GM23248 (cell line): ENCODE measurements around the gene NAV3. TPM values are rescaled to one million over a fixed set of nuclear protein-coding genes. Genes with fewer than 3 reads are reported as not detected.

ENCODE experiments used
- DNase-seq: peaks from one replicate; pipeline ENCODE4 v3.0.0-alpha.2; 2015
- H2AFZ ChIP-seq: fragments of 200-600 bp; sonication (generic); 2 replicates; pipeline ENCODE4 v1.6.1; 2016; ENCODE audit warnings: antibody characterized with exemption
- H3F3A ChIP-seq: fragments of 200-600 bp; sonication (generic); 2 replicates; pipeline ENCODE4 v1.6.1; 2016; ENCODE audit warnings: mild to moderate bottlenecking, antibody characterized with exemption, mixed run types; ENCODE audit not compliant: insufficient read depth
- H3K27ac ChIP-seq: fragments of 200-600 bp; sonication (generic); 2 replicates; pipeline ENCODE4 v1.5.1; 2016; ENCODE audit warnings: mild to moderate bottlenecking
- H3K27me3 ChIP-seq: fragments of 200-600 bp; sonication (generic); replicated peaks from 2 replicates; pipeline ENCODE4 v1.6.1; 2016; ENCODE audit warnings: mild to moderate bottlenecking; ENCODE audit not compliant: insufficient read depth
- H3K36me3 ChIP-seq: fragments of 200-600 bp; sonication (generic); 2 replicates; pipeline ENCODE4 v1.6.1; 2016; ENCODE audit warnings: low read depth, mild to moderate bottlenecking
- H3K4me1 ChIP-seq: fragments of 200-600 bp; sonication (generic); 2 replicates; pipeline ENCODE4 v1.6.1; 2016; ENCODE audit warnings: mild to moderate bottlenecking; ENCODE audit not compliant: insufficient read depth
- H3K4me2 ChIP-seq: fragments of 200-600 bp; sonication (generic); one replicate; pipeline ENCODE4 v1.6.1; 2016; ENCODE audit warnings: mild to moderate bottlenecking; ENCODE audit not compliant: unreplicated experiment
- H3K4me3 ChIP-seq: fragments of 200-600 bp; sonication (generic); 2 replicates; pipeline ENCODE4 v1.5.1; 2016; ENCODE audit warnings: mild to moderate bottlenecking
- H3K79me2 ChIP-seq: fragments of 200-600 bp; sonication (generic); 2 replicates; pipeline ENCODE4 v1.6.1; 2016; ENCODE audit warnings: mild to moderate bottlenecking; ENCODE audit not compliant: insufficient read depth
- H3K9ac ChIP-seq: fragments of 200-600 bp; sonication (generic); 2 replicates; pipeline ENCODE4 v1.6.1; 2016; ENCODE audit warnings: mild to moderate bottlenecking
- H3K9me2 ChIP-seq: fragments of 200-600 bp; sonication (generic); 2 replicates; pipeline ENCODE4 v1.6.1; 2016; ENCODE audit warnings: mixed run types, mild to moderate bottlenecking, moderate library complexity; ENCODE audit not compliant: insufficient read depth
- H3K9me3 ChIP-seq: fragments of 200-600 bp; sonication (generic); one replicate; pipeline ENCODE4 v1.6.1; 2017; ENCODE audit warnings: low read depth
- H4K20me1 ChIP-seq: fragments of 200-600 bp; sonication (generic); 2 replicates; pipeline ENCODE4 v1.6.0; 2016; ENCODE audit not compliant: insufficient read depth
- EZH2 ChIP-seq: fragments of 200-600 bp; sonication (generic); IDR thresholded peaks from 2 replicates; pipeline ENCODE4 v1.6.1; 2018; ENCODE audit warnings: antibody characterized with exemption, mild to moderate bottlenecking; ENCODE audit not compliant: insufficient read depth, poor library complexity, severe bottlenecking
- EZH2phosphoT487 ChIP-seq: fragments of 200-600 bp; sonication (generic); IDR thresholded peaks from 2 replicates; pipeline ENCODE4 v1.6.1; 2018; ENCODE audit warnings: antibody characterized with exemption, moderate library complexity, mild to moderate bottlenecking, low read depth; ENCODE audit not compliant: insufficient read depth
- WGBS, 2 experiments: methylation state at CpG; one replicate each; pipeline ENCODE4 v1.1.6; 2015 to 2017; ENCODE audit warnings: low lambda C conversion rate in 2 of 2, low coverage in 1 of 2; ENCODE audit errors: missing lambda C conversion rate in 2 of 2; 5-methylcytosine and 5-hydroxymethylcytosine counted together
- in situ Hi-C: fragments of 300-500 bp; cut with MboI; formaldehyde crosslinking; loops from 2 replicates; pipeline ENCODE4 v1.15.0; 2020
- polyA plus RNA-seq: library from polyadenylated mRNA; unstranded; fragments of >200 nt; fragmentation: Nextera tagmentation; extraction: Ambion mirVana; gene quantifications from 2 replicates; pipeline ENCODE4 v1.2.1, GENCODE V29; 2016
- total RNA-seq: library from RNA; depleted of rRNA; stranded (reverse); fragments of >200 nt; shearing (Covaris generic); gene quantifications from 2 replicates; pipeline ENCODE4 v1.2.3, GENCODE V29; 2014

NAV3 gene
- total and polyA plus RNA-seq, 2 experiments from 2014 or later = 24.2 to 69.9 TPM

- Histone ChIP-seq H3K79me2 (peaks cover 47% of the 10 kb centered on the region), H3F3A (peaks cover 12% of the 10 kb centered on the region; the same call in 1 of the 2 replicates), H2AFZ (no peak overlapping the region), H4K20me1 (no peaks in the 10 kb centered on the region), H3K27me3 (no peaks in the 10 kb centered on the region), H3K36me3 (peaks cover 21% of the 10 kb centered on the region; the same call in 1 of the 2 replicates), H3K4me1 (peaks cover 28% of the 10 kb centered on the region), H3K9me3 (no peaks in the 10 kb centered on the region), H3K27ac (no peak overlapping the region), H3K9ac (no peak overlapping the region), H3K9me2 (no peaks in the 10 kb centered on the region), H3K4me3 (no peak overlapping the region), H3K4me2 (no peak overlapping the region)
- DNase-seq = peak; percentile 85
- in situ Hi-C loops = no loop called here
- TF ChIP-seq EZH2 (no peak), EZH2phosphoT487 (no peak)
Measured at GRCh38 chr12:78062786-78063185, 232.1 kb downstream of the NAV3 start.

DNA sequence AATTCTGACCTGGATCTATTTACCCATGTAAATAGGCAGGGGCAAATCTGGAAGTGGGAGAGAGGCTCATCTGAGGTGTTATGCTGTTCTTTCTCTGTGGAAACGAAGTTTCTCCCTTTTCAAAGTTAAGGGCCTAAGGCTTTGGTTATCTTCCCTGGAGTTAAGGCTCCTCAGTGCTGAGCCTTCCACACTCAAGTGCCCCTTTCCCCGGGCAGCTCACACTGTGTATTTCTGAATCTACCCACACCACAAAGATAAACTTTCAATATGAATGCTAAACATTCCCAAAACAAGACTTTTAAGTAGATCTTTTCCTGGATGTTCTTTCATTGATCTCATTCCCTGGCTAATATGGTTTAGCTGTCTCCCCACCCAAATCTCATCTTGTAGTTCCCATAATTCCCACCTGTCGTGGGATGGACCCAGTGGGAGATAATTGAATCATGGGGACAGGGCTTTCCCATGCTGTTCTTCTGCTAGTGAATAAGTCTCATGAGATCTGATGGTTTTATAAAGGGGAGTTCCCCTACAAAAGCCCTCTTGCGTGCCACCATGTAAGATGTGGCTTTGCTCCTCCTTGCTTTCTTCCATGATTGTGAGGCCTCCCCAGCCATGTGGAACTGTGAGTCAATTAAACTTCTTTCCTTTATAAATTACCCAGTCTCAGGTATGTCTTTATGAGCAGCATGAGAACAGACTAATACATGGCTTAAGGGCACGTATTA lies 251.1 kb downstream of the NAV3 start:
- Histone ChIP-seq H3F3A (peaks cover 18% of the 10 kb centered on the region), H3K4me3 (no peak overlapping the region), H3K79me2 (peaks cover 32% of the 10 kb centered on the region; the same call in 1 of the 2 replicates), H3K4me2 (no peak overlapping the region), H3K36me3 (peaks cover 4% of the 10 kb centered on the region), H3K9ac (no peak overlapping the region), H2AFZ (no peak overlapping the region), H4K20me1 (no peaks in the 10 kb centered on the region), H3K4me1 (peaks cover 18% of the 10 kb centered on the region), H3K9me3 (no peaks in the 10 kb centered on the region), H3K27ac (no peak overlapping the region), H3K9me2 (no peaks in the 10 kb centered on the region), H3K27me3 (no peaks in the 10 kb centered on the region)
- DNase-seq = no peak
- 94 to 97% methylated on average over 5 of the region's 5 CpGs for WGBS, 2 experiments
- in situ Hi-C loops = no loop called here
- TF ChIP-seq EZH2 (no peak), EZH2phosphoT487 (no peak)

- peaks cover 47% of the 10 kb centered on the region; the same call in 1 of the 2 replicates for H3K79me2 ChIP-seq
- WGBS, 2 experiments = 5 to 6% methylated on average over 4 of the region's 4 CpGs
- H3K36me3 ChIP-seq = no peaks in the 10 kb centered on the region
- peak overlapping the region; percentile 83 for H3K4me2 ChIP-seq
- H3K27me3 ChIP-seq = no peaks in the 10 kb centered on the region
- H3K4me1 ChIP-seq = peaks cover 28% of the 10 kb centered on the region
- peak overlapping the region; percentile 37 for H2AFZ ChIP-seq
- in situ Hi-C loops = no loop called here
- H3K9ac ChIP-seq = peak overlapping the region; percentile 43; the same call in 1 of the 2 replicates
- TF ChIP-seq EZH2 (no peak), EZH2phosphoT487 (no peak)
- peaks cover 19% of the 10 kb centered on the region for H3F3A ChIP-seq
- H4K20me1 ChIP-seq = no peaks in the 10 kb centered on the region
- H3K9me3 ChIP-seq = no peaks in the 10 kb centered on the region
- peak overlapping the region; percentile 57 for H3K4me3 ChIP-seq
- DNase-seq = peak; percentile 90
- H3K9me2 ChIP-seq = no peaks in the 10 kb centered on the region
- peak overlapping the region; percentile 63 for H3K27ac ChIP-seq
Measured at GRCh38 chr12:78085542-78086182, 255.0 kb downstream of the NAV3 start.

GRCh38 chr12:78086553-78087362 lies 256.1 kb downstream of the NAV3 start:
- DNase-seq = peak; percentile 18
- H3K9ac ChIP-seq = no peak overlapping the region
- peaks cover 19% of the 10 kb centered on the region for H3F3A ChIP-seq
- no peak overlapping the region for H2AFZ ChIP-seq
- no peaks in the 10 kb centered on the region for H3K9me3 ChIP-seq
- H3K27me3 ChIP-seq = no peaks in the 10 kb centered on the region
- H3K27ac ChIP-seq = peak overlapping the region; percentile 63
- peaks cover 36% of the 10 kb centered on the region; the same call in 1 of the 2 replicates for H3K79me2 ChIP-seq
- in situ Hi-C loops = no loop called here
- H3K36me3 ChIP-seq = 0 out of 2 replicates have a peak, but pooled peaks cover under 1% of the 10 kb centered on the region
- H3K4me2 ChIP-seq = peak overlapping the region; percentile 83
- peaks cover 28% of the 10 kb centered on the region for H3K4me1 ChIP-seq
- no peaks in the 10 kb centered on the region for H4K20me1 ChIP-seq
- no peak overlapping the region for H3K4me3 ChIP-seq
- TF ChIP-seq EZH2phosphoT487 (no peak), EZH2 (no peak)
- no peaks in the 10 kb centered on the region for H3K9me2 ChIP-seq
